ENCODE results near the gene RIOX2. TPM values are rescaled to one million over a fixed set of nuclear protein-coding genes. Genes with fewer than 3 reads are reported as not detected.

Gene RIOX2
- total RNA-seq, 1 donor from 2014 or later = 20.2 TPM

- no peaks in the 10 kb centered on the region for H3K4me1 ChIP-seq (ENCODE audit: insufficient read depth, low read length)
- peaks cover 52% of the 10 kb centered on the region for H3K36me3 ChIP-seq (ENCODE audit: insufficient read depth, low read length)
- H3K4me3 Mint-ChIP-seq (ENCODE audit: unreplicated experiment) = no peak overlapping the region
- H3K27me3 ChIP-seq (ENCODE audit: insufficient read depth, low read length) = no peaks in the 10 kb centered on the region
- peaks cover 9% of the 10 kb centered on the region for H4K20me1 ChIP-seq (ENCODE audit: insufficient read depth, low read length)
- H2AFZ ChIP-seq (ENCODE audit: low read depth, low read length) = no peak overlapping the region
- H3K36me3 Mint-ChIP-seq (ENCODE audit: low read depth, unreplicated experiment) = peaks cover 21% of the 10 kb centered on the region
- H3K4me1 Mint-ChIP-seq (ENCODE audit: low read depth, unreplicated experiment) = peaks cover 4% of the 10 kb centered on the region
- H3K27me3 Mint-ChIP-seq (ENCODE audit: low read depth, unreplicated experiment) = no peaks in the 10 kb centered on the region
- no peak overlapping the region for H3K9ac ChIP-seq (ENCODE audit: low read length)
- TF ChIP-seq CTCF (IDR thresholded peaks at IDR 0.05; ENCODE audit: insufficient read depth, low read depth, low read length) (no peak), EZH2 (IDR thresholded peaks at IDR 0.05; ENCODE audit: insufficient read depth, low read length) (no peak)
- FAIRE-seq = no peak
- H3K9me3 ChIP-seq (ENCODE audit: insufficient read depth, low read depth, low read length) = no peaks in the 10 kb centered on the region
- no peaks in the 10 kb centered on the region for H3K9me3 Mint-ChIP-seq (ENCODE audit: unreplicated experiment)
- no peak overlapping the region for H3K27ac ChIP-seq (ENCODE audit: low read depth, low read length)
- no peaks in the 10 kb centered on the region for H3K79me2 ChIP-seq (ENCODE audit: insufficient read depth, low read length)
- H3K4me2 ChIP-seq (ENCODE audit: low read length) = no peak overlapping the region
- no peak for DNase-seq (ENCODE audit: low read depth)
- no peak overlapping the region for H3K27ac Mint-ChIP-seq (ENCODE audit: unreplicated experiment)
- H3K4me3 ChIP-seq (ENCODE audit: insufficient read depth, low read depth, low read length) = no peak overlapping the region
Observed at GRCh38 chr3:97949743-97950142, 22.5 kb downstream of the RIOX2 start.

GRCh38 chr3:97949110-97949485 lies 23.1 kb downstream of the RIOX2 start:
- H3K27ac ChIP-seq (ENCODE audit: low read depth, low read length) = no peak overlapping the region
- H3K4me3 Mint-ChIP-seq (ENCODE audit: unreplicated experiment) = no peak overlapping the region
- H3K9me3 ChIP-seq (ENCODE audit: insufficient read depth, low read depth, low read length) = no peaks in the 10 kb centered on the region
- no peaks in the 10 kb centered on the region for H3K4me1 ChIP-seq (ENCODE audit: insufficient read depth, low read length)
- FAIRE-seq (no peak), DNase-seq (ENCODE audit: low read depth) (no peak)
- H4K20me1 ChIP-seq (ENCODE audit: insufficient read depth, low read length) = peaks cover 9% of the 10 kb centered on the region
- no peaks in the 10 kb centered on the region for H3K9me3 Mint-ChIP-seq (ENCODE audit: unreplicated experiment)
- no peak overlapping the region for H3K4me3 ChIP-seq (ENCODE audit: insufficient read depth, low read depth, low read length)
- no peak overlapping the region for H3K27ac Mint-ChIP-seq (ENCODE audit: unreplicated experiment)
- peaks cover 4% of the 10 kb centered on the region for H3K4me1 Mint-ChIP-seq (ENCODE audit: low read depth, unreplicated experiment)
- H3K4me2 ChIP-seq (ENCODE audit: low read length) = no peak overlapping the region
- H3K27me3 Mint-ChIP-seq (ENCODE audit: low read depth, unreplicated experiment) = no peaks in the 10 kb centered on the region
- no peak overlapping the region for H2AFZ ChIP-seq (ENCODE audit: low read depth, low read length)
- H3K9ac ChIP-seq (ENCODE audit: low read length) = no peak overlapping the region
- no peak for TF ChIP-seq CTCF (IDR thresholded peaks at IDR 0.05; ENCODE audit: insufficient read depth, low read depth, low read length)
- no peak for TF ChIP-seq EZH2 (IDR thresholded peaks at IDR 0.05; ENCODE audit: insufficient read depth, low read length)
- H3K27me3 ChIP-seq (ENCODE audit: insufficient read depth, low read length) = no peaks in the 10 kb centered on the region
- H3K79me2 ChIP-seq (ENCODE audit: insufficient read depth, low read length) = no peaks in the 10 kb centered on the region
- H3K36me3 Mint-ChIP-seq (ENCODE audit: low read depth, unreplicated experiment) = peaks cover 16% of the 10 kb centered on the region
- peaks cover 48% of the 10 kb centered on the region for H3K36me3 ChIP-seq (ENCODE audit: insufficient read depth, low read length)

DNA sequence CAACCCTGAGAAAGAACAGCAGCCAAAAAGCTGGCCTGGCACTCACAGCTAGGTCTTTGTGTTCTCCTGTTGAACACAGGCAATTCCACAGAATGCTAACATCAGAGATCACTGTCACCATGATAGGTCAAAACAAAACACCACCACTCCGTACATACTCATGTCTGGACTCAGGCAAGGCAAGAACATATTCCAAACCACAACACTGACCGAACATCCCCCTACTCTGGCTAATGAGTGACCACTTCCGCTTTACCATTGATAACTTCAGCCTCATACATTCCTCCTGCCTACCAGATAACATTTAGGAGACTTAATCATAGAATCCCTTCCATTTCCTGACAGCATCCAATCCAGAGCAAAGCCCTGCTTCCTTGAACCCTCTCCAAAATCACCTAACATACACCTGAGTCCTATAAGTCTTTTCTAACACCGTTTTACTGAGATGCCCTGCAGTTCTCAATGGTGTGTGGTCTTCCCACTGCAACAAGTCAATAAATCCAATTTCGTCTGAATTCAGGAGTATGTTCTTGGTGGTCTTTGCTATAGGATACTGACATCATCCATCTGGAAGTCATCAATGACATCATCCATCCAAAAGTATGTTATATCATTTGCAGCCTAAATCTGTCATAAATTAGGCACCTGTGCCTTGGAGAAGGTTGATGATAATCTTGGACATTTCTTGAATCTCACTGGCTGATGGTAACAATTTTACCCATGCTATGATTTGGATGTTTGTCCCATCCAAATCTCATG lies 23.7 kb downstream of the RIOX2 start:
- no peak overlapping the region for H3K27ac ChIP-seq (ENCODE audit: low read depth, low read length)
- no peaks in the 10 kb centered on the region for H3K79me2 ChIP-seq (ENCODE audit: insufficient read depth, low read length)
- H3K27me3 ChIP-seq (ENCODE audit: insufficient read depth, low read length) = no peaks in the 10 kb centered on the region
- FAIRE-seq (no peak), DNase-seq (ENCODE audit: low read depth) (no peak)
- Mint-ChIP-seq H3K4me1 (ENCODE audit: low read depth, unreplicated experiment) (peaks cover 4% of the 10 kb centered on the region), H3K9me3 (ENCODE audit: unreplicated experiment) (no peaks in the 10 kb centered on the region), H3K27me3 (ENCODE audit: low read depth, unreplicated experiment) (no peaks in the 10 kb centered on the region), H3K27ac (ENCODE audit: unreplicated experiment) (no peak overlapping the region), H3K36me3 (ENCODE audit: low read depth, unreplicated experiment) (peaks cover 16% of the 10 kb centered on the region), H3K4me3 (ENCODE audit: unreplicated experiment) (no peak overlapping the region)
- peaks cover 52% of the 10 kb centered on the region for H3K36me3 ChIP-seq (ENCODE audit: insufficient read depth, low read length)
- H3K9ac ChIP-seq (ENCODE audit: low read length) = no peak overlapping the region
- no peaks in the 10 kb centered on the region for H3K9me3 ChIP-seq (ENCODE audit: insufficient read depth, low read depth, low read length)
- no peak overlapping the region for H3K4me2 ChIP-seq (ENCODE audit: low read length)
- no peak for TF ChIP-seq CTCF (IDR thresholded peaks at IDR 0.05; ENCODE audit: insufficient read depth, low read depth, low read length)
- peaks cover 9% of the 10 kb centered on the region for H4K20me1 ChIP-seq (ENCODE audit: insufficient read depth, low read length)
- H2AFZ ChIP-seq (ENCODE audit: low read depth, low read length) = no peak overlapping the region
- H3K4me1 ChIP-seq (ENCODE audit: insufficient read depth, low read length) = no peaks in the 10 kb centered on the region
- H3K4me3 ChIP-seq (ENCODE audit: insufficient read depth, low read depth, low read length) = no peak overlapping the region
